Liver (tissue), 9 donors: ENCODE data around the gene ATAD3A. TPM values are rescaled to one million over a fixed set of nuclear protein-coding genes. Genes with fewer than 3 reads are reported as not detected.

Experiments
- DNase-seq: peaks from one replicate; pipeline ENCODE4 v3.0.0-alpha.2; 2017; ENCODE audit warnings: low spot score
- H3K27ac ChIP-seq, 2 donors: one replicate each; pipeline ENCODE4 v1.7.0; 2013; ENCODE audit warnings: inconsistent platforms in 2 of 2, low read length in 2 of 2, control low read depth in 1 of 2, low read depth in 1 of 2, mild to moderate bottlenecking in 1 of 2
- H3K27me3 ChIP-seq, 4 donors: one replicate each; pipeline versions ENCODE4 v1.6.1 to v1.7.0; 2013; ENCODE audit warnings: low read length in 3 of 4, inconsistent platforms in 1 of 4, mild to moderate bottlenecking in 1 of 4, moderate library complexity in 1 of 4; ENCODE audit not compliant: control insufficient read depth in 4 of 4, insufficient read depth in 4 of 4
- H3K36me3 ChIP-seq, 4 donors: one replicate each; pipeline versions ENCODE4 v1.6.1 to v1.7.0; 2013; ENCODE audit warnings: low read length in 3 of 4, mild to moderate bottlenecking in 3 of 4, low read depth in 1 of 4, moderate library complexity in 1 of 4; ENCODE audit not compliant: control insufficient read depth in 4 of 4, insufficient read depth in 3 of 4
- H3K4me1 ChIP-seq, 4 donors: one replicate each; pipeline versions ENCODE4 v1.6.1 to v1.7.0; 2013; ENCODE audit warnings: low read length in 3 of 4, mild to moderate bottlenecking in 3 of 4, moderate library complexity in 1 of 4; ENCODE audit not compliant: control insufficient read depth in 4 of 4, insufficient read depth in 4 of 4
- H3K4me3 ChIP-seq, 3 donors: one replicate each; pipeline versions ENCODE4 v1.6.1 to v1.7.0; 2013; ENCODE audit warnings: low read length in 3 of 3, control low read depth in 1 of 3, low read depth in 1 of 3, mild to moderate bottlenecking in 1 of 3
- H3K9ac ChIP-seq, 2 donors: one replicate each; pipeline ENCODE4 v1.7.0; 2013; ENCODE audit warnings: low read length in 2 of 2, mild to moderate bottlenecking in 2 of 2, moderate library complexity in 2 of 2, control low read depth in 1 of 2, low read depth in 1 of 2
- H3K9me3 ChIP-seq, 4 donors: one replicate each; pipeline versions ENCODE4 v1.6.1 to v1.7.0; 2013; ENCODE audit warnings: low read length in 3 of 4; ENCODE audit not compliant: control insufficient read depth in 4 of 4
- EGR1 ChIP-seq, 2 donors: IDR thresholded peaks; 2 replicates each; pipeline ENCODE4 v1.6.1; 2016 to 2018; ENCODE audit warnings: antibody characterized with exemption in 2 of 2, low read depth in 2 of 2
- FOXA1 ChIP-seq: IDR thresholded peaks from 2 replicates; pipeline ENCODE4 v1.6.1; 2016; ENCODE audit warnings: antibody characterized with exemption
- GABPA ChIP-seq, 2 donors: IDR thresholded peaks in 1 of 2; conservative IDR thresholded peaks in 1 of 2; 2 replicates each; pipeline ENCODE4 v1.6.1; 2016; ENCODE audit warnings: antibody characterized with exemption in 2 of 2, mild to moderate bottlenecking in 1 of 2, moderate library complexity in 1 of 2
- HNF4A ChIP-seq, 2 donors: conservative IDR thresholded peaks; 2 replicates each; pipeline ENCODE4 v1.6.1; 2016; ENCODE audit warnings: antibody characterized with exemption in 2 of 2, mild to moderate bottlenecking in 2 of 2
- NR2F2 ChIP-seq: IDR thresholded peaks from 2 replicates; pipeline ENCODE4 v1.6.1; 2016; ENCODE audit warnings: antibody characterized with exemption
- RAD21 ChIP-seq, 2 donors: IDR thresholded peaks; 2 replicates each; pipeline ENCODE4 v1.6.1; 2016; ENCODE audit warnings: antibody characterized with exemption in 2 of 2, mild to moderate bottlenecking in 2 of 2
- REST ChIP-seq: IDR thresholded peaks from 2 replicates; pipeline ENCODE4 v1.6.1; 2016; ENCODE audit warnings: antibody characterized with exemption, mild to moderate bottlenecking
- TAF1 ChIP-seq: conservative IDR thresholded peaks from 2 replicates; pipeline ENCODE4 v1.6.1; 2016; ENCODE audit warnings: antibody characterized with exemption, mild to moderate bottlenecking
- YY1 ChIP-seq: IDR thresholded peaks from 2 replicates; pipeline ENCODE4 v1.6.1; 2016; ENCODE audit warnings: antibody characterized with exemption, mild to moderate bottlenecking
- whole genome bisulfite sequencing: extraction: QIAGEN DNeasy Blood & Tissue Kit; methylation state at CpG from one replicate; pipeline ENCODE4 v1.1.7; 2013; 5-methylcytosine and 5-hydroxymethylcytosine counted together
- polyA plus RNA-seq, 2 donors: library from polyadenylated mRNA; stranded (reverse) in 1 of 2; unstranded in 1 of 2; fragments of 200-250 nt in 1 of 2; fragments of >200 nt in 1 of 2; fragmentation: Nextera tagmentation in 1 of 2; extraction: Ambion mirVana in 1 of 2; gene quantifications; one replicate each; pipeline versions ENCODE4 v1.2.1 to v1.2.3, GENCODE V29; 2013 to 2015
- total RNA-seq, 2 donors: library from RNA; depleted of rRNA; stranded (reverse); fragments of >200 nt; gene quantifications; one replicate each; pipeline ENCODE4 v1.2.3, GENCODE V29; 2014
- TF ChIP-seq, protein P1 (sequence below): IDR thresholded peaks from 2 replicates; pipeline ENCODE4 v1.6.1; 2016; ENCODE audit warnings: antibody characterized with exemption
- donor health status: healthy.
- donor health status: healthy.
- donor health status: healthy.
- donor health status: healthy.
- donor health status: healthy.

ATAD3A gene
- total and polyA plus RNA-seq, 4 donors = 7.2 to 20.0 (median 15.8) TPM

GRCh38 chr1:1487701-1488100, 24.3 kb upstream of the ATAD3A start (continued):
- no peak for TF ChIP-seq REST
- TF ChIP-seq TAF1 = no peak
- TF ChIP-seq, protein P1, sequence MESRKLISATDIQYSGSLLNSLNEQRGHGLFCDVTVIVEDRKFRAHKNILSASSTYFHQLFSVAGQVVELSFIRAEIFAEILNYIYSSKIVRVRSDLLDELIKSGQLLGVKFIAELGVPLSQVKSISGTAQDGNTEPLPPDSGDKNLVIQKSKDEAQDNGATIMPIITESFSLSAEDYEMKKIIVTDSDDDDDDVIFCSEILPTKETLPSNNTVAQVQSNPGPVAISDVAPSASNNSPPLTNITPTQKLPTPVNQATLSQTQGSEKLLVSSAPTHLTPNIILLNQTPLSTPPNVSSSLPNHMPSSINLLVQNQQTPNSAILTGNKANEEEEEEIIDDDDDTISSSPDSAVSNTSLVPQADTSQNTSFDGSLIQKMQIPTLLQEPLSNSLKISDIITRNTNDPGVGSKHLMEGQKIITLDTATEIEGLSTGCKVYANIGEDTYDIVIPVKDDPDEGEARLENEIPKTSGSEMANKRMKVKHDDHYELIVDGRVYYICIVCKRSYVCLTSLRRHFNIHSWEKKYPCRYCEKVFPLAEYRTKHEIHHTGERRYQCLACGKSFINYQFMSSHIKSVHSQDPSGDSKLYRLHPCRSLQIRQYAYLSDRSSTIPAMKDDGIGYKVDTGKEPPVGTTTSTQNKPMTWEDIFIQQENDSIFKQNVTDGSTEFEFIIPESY = no peak

DNA sequence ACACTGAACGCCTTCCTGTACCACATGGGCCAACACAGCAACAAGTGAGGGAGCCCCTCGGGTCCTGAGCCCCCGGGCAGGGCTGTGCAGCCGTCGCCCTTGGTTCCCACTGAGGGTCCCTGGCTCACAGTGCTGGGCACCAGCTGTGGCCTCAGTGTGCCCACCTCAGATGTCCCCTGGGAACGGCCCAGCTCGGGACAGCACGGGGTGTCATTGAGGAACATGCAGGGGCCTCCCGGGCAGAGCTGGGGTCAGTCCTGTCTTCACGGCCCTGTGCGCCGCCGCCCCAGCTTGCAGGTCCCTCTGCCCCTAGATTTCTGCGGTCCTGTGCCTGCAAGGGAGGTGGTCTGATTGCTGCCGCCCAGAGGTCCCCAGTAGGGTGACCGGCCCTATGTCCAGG, 22.7 kb upstream of the ATAD3A start:
- no peaks in the 10 kb centered on the region for H3K27me3 ChIP-seq
- H3K27ac ChIP-seq = no peak overlapping the region
- DNase-seq = no peak
- H3K9ac ChIP-seq = no peak overlapping the region
- no peaks in the 10 kb centered on the region for H3K9me3 ChIP-seq
- H3K4me3 ChIP-seq = no peak overlapping the region
- 97% methylated on average over 16 of the region's 16 CpGs for WGBS
- no peak for TF ChIP-seq YY1
- TF ChIP-seq, protein P1 = no peak
- no peak for TF ChIP-seq HNF4A (conservative IDR thresholded peaks at IDR 0.05)
- TF ChIP-seq REST = no peak
- TF ChIP-seq RAD21 (IDR thresholded peaks at IDR 0.05) = no peak
- TF ChIP-seq EGR1 (IDR thresholded peaks at IDR 0.05; ENCODE audit: low read depth in 2 of 2) = no peak
- no peak for TF ChIP-seq GABPA (IDR thresholded peaks at IDR 0.05 in 1 of 2, conservative IDR thresholded peaks at IDR 0.05 in 1 of 2)
- no peak for TF ChIP-seq FOXA1
- TF ChIP-seq NR2F2 = no peak
- peaks cover 15 to 37% (median 18%) of the 10 kb centered on the region in 4 donors for H3K36me3 ChIP-seq
- H3K4me1 ChIP-seq = peaks cover 3 to 12% (median 5%) of the 10 kb centered on the region in 4 donors
